Fibroblast of upper back skin (primary cell): ENCODE measurements around the gene AGAP1.
A peak's percentile ranks its signal among the peaks of the same experiment; 100 is the strongest.
"Not testable (repeated sequence)": the region's sequence is repeated elsewhere in the genome, so short reads cannot be mapped to it uniquely, and the experiment has no call there.

ENCODE experiments used
- DNase-seq: peaks from one replicate; pipeline ENCODE4 v3.0.0-alpha.2; 2013

Gene AGAP1

GRCh38 chr2:236086971-236087465, 593.2 kb downstream of the AGAP1 start:
- DNase-seq, result no peak

DNA sequence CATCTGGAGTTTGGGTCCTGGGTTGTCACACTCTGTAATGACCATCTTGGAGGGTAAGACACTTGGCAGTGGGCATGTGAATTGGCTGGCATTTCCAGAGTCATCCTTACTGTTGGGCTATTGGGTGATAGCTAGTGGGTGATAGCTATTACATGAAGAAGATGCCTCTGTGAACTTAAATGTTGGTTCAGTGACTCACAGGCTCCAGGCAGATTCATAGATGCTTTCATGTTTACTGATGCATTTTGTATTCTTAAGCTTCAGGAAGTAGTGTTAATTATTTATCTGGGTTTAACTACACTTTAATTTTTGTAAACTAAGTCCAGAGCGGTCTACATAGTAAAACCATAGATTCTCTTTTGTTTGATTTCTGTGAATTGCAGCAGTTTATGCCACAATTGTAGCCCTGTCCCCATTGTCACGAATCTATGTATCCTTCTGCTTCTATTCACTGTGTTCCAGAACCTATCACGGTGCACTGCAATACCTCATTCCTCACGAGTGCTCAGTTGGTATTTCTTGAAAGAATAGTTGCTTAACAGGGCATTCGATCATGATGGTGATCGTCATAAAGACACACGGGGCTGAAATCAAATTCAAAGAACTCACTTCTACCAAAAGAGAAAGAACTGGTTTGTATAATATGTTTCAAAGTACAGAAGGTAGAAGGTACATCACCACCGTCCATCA, 594.7 kb downstream of the AGAP1 start:
- DNase-seq, result no peak

DNA sequence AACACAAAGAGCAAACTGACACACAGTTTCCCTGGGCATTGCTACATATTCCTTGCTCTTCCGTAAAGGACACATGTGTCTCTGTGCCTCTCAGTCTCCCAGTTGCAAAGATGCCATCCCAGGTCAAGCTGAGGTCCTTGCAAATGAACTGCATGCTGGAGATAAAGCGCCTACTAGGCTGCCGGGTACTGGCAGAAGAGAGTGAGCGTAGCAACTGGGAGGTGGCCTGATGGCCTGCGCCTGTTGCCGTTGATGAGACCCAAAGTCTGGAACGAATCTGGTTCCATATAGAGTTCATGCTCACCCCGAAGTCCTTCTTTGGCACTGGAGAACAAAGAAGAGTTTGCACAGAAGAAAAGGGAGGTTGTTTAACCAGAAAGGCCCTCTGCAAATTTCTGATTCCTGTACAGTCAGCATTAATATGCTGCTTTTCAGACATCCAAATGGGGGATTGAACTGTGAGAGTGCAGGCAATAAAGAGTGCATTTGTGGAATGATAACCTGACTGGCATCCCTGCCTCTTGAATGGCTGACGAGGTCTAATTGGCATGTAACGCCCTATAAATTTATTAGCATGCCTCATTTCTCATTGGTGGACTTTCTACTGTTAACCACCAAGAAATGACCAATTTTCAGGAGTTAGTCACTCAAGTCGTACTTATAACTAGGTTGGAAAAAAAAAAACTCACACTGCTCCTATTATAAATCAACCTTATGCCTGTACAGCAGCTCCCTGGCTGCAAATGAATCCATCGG, 595.6 kb downstream of the AGAP1 start:
- DNase-seq, result peak; percentile 63

GRCh38 chr2:236090027-236090382, 596.2 kb downstream of the AGAP1 start:
- no peak for DNase-seq

GRCh38 chr2:236090826-236091225, 597.0 kb downstream of the AGAP1 start:
- DNase-seq, result not testable (repeated sequence)

DNA sequence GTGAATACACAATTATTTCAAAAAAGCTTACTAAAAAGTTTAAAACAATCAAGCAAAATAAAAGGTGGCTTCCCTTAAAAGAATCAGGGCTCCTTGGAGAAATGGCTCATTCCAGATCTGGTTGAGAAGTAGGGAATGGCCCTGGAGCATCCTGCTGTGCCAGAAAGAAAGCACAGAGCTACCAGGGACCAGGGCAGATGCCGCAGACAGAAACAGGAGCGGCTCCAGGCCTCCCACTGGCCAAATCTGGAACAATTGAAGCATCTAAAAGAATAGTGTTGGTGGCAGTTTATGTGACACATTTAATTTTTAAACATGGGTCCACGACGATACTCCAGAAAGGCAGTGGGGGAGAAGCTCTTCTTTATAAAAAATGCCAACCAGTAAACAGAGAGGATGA, 598.9 kb downstream of the AGAP1 start:
- no peak for DNase-seq

DNA sequence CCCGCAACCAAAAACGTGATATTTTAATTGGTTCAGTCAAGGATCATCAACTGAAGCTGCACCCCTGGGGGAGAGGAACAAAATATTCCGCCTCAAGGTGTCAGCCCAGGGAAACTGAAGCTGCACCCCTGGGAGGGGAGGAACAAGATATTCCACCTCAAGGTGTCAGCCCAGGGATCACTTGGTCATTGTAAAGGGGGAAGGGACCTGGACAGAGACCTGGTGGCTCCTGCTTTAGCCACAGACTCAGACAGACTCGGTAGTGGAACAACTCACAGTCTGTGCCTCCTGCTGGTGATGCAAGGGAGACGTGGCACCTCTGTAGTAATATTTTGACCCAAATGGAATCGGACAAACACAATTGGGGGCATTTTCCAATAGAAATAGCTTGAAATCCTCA, 599.3 kb downstream of the AGAP1 start:
- DNase-seq, result no peak

DNA sequence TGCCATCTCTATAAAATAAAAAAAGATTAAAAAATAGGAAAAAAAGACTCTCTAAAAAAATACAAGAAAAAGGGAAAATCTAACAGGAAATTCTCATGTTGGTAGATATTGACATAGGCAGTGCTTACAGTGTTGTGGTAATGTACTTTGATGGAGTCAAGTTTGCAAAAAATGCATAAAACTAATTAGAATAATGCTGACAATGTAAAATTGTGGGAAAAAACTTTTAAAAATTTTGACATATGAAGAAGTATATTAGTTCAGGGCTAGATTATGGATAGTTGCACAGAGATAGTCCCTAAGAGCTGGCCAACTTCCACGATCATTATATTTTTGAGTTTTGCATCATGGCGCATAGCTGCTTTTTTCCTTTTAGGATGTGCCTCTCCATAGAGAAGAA, 601.7 kb downstream of the AGAP1 start:
- no peak for DNase-seq

DNA sequence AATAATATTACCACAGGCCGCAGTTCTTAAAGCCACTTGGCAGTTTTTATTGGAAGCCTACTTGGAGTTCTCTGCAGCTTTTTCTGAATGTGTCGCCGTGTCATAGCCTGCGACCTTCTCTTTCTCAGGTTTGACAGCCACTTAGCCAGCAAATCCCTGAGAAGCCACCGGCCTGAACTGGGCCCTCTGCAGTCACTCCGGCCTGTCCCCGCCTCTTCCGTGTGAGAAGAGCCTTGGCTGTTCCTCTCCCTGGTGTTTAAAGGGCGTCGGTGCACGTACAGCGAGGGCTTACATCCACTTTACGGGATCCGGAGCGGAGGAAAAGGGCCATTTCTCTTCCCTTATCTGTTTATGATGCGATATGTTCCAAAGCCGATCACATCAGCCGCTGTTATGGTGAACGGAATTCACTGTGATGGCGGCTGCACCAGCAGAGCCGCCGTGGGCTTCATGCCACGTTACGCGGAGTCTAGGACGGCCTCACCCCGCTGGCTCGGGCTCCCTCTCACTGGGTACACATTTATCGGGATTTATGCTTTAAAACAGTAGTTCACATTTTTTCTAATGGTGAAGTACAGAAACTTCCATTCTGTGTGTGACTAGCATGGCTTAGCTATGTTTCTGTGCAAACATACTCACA, 607.6 kb downstream of the AGAP1 start:
- no peak for DNase-seq

GRCh38 chr2:236102971-236103370, 609.1 kb downstream of the AGAP1 start:
- no peak for DNase-seq

DNA sequence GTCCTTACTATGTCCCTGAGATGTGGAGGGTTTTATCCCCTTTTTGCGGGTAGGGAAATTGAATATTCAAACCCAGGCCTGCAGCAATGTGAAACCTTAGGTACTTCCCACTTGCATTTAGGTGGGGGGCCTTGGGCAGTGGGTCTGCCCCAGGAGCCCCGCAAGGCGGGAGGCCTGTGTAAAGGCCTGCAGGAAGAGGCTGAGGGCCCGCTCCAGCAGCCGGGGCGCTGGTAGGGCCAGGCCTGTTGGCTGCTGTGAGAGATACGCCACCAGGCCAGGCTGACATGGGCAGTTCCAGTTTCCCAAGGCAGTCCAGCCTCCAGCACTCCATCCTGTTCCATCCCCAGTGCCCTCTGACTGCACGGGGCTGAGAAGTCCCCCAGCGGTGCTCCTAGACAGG, 610.1 kb downstream of the AGAP1 start:
- DNase-seq, result no peak

DNA sequence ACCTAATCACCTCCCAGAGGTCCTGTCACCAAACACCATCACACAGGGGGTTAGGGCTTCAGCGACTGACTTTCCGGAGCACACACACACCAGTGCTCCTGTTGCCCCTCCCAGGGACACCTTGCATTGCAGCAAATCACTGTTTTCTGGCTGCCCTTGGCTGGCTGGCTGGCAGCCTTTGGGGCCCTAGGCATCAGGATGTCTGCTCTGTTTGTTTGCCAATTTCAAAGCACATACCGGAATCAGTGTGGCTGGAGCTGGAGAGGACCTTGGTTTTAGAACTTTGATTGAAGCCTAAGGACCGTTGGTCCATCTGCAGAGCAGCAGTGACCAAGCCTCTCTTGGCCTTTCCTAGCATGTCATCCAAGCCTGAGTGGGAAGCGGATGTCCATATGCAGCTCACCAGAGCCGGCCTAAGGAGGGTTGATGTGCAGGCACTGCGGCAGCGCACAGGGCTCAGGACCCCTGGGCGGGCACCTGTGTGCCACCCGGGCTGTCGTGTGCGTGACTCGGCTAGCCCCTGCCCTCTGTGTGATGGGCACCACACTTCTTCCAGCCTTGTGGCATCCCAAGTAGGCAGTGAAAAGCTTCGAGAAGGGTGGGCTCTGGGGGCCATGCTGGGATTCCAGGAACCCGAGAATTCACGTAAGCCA, 612.2 kb downstream of the AGAP1 start:
- no peak for DNase-seq

- DNase-seq, result no peak
These were observed 612.9 kb downstream of the AGAP1 start for GRCh38 chr2:236106761-236107160.

GRCh38 chr2:236107536-236107935, 613.7 kb downstream of the AGAP1 start:
- no peak for DNase-seq

- no peak for DNase-seq
These were observed 614.2 kb downstream of the AGAP1 start for GRCh38 chr2:236107942-236108625.

- DNase-seq, result no peak
These were observed 615.2 kb downstream of the AGAP1 start for GRCh38 chr2:236109061-236109460.

GRCh38 chr2:236109473-236109872, 615.6 kb downstream of the AGAP1 start:
- DNase-seq, result no peak

DNA sequence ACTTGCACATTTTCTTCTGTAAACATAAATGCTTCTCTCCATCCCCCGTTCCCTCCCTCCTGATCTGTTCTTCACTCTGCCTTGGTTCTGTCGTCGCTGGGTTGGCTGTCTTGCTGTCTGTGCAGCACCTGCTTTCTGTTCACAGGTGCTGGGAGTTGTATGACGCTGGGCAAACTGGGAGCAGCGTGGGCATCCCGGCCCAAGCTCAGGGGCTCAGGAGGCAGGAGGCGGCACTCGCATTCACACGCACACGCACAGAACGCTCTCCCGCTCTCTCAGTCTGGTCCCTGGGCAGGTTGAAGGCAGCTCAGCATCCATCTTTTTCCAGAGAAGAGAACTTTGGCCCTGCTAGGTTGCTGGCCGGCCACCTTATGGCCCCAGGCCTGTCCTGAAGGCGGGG, 618.6 kb downstream of the AGAP1 start:
- DNase-seq, result no peak

GRCh38 chr2:236113425-236113824, 619.6 kb downstream of the AGAP1 start:
- DNase-seq, result no peak

DNA sequence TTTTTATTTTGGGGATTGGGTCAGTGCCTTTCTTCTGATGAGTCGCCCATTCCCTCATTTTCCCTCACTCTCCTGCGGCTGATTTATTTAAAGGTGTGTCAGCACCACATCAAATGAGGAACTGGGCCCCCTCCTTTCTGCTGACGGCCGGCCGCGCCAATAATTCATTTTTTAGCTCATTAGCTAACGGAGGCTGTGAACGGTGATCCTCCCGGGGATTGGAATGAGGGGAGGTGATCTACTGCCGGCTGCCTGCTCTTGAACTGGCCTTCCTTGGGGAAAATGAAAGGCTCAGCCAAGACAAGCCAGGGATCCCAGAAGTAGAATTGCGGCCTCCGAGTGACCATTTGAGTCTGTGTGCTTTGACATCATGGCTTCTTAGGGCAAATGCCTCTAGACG, 620.1 kb downstream of the AGAP1 start:
- no peak for DNase-seq

DNA sequence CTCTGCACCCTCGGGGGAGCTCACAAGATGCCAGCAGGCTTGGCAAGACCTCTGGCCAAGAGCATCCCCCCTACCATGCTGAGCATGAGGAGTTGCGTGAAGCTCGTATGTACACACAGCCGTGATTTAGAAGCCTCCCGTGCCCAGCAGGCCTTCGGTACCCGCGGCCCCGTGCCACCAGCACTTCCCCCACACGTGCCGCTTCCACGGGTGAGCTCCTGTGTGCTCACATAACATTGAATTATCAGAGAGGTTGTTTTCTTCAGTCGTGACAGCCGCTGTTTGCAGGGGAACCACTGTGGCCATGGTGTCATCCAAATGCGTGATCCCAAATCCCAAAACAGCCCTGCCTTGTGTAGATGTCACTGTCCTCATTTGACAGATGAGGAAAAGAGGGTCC, 621.1 kb downstream of the AGAP1 start:
- no peak for DNase-seq

DNA sequence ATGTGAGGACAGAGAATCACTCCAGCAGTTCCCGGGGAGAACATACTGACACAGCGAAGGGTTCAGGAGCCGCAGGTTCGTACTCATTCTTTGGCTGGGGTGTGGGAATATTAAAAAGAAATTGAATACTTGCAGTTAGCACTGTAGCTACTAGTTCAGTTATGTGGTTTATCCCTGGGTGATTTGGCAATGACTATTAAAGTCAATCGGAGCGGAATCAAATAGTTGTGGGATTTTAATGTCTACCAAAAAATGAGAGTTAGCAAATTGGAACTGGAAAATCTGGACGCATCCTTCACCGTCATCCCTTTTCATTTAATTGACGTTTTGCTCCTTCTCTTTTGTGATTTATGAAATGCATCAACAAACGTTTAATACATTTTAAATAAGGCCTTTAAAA, 623.6 kb downstream of the AGAP1 start:
- DNase-seq, result peak; percentile 70

DNA sequence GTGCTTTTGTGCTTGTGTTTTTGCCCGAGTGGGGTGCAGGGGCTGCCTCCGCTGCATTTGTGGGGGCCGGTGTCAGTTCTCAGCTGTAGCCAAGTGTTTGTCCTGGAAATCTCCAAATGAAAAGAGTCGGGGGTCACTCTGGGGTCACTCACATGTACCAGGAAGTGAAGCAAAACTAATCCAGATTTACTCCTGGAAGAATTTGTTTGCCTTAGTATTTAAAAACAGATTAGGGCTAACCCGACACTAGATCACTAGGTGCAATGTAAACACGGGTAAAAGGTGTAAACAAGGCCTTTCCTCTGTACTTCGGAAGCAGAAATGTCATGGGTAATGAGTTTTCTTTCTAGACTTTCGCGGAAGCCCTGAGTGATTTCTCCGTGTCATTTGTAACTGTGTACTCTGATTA, 624.0 kb downstream of the AGAP1 start:
- DNase-seq, result no peak
